K562 (cell line): ENCODE measurements around the gene FLAD1. TPM values are rescaled to one million over a fixed set of nuclear protein-coding genes. Genes with fewer than 3 reads are reported as not detected.

Experiments
- BDP1 ChIP-seq: IDR thresholded peaks from 3 replicates; pipeline ENCODE4 v1.6.1; 2011; ENCODE audit not compliant: insufficient read length, insufficient read depth
- CEBPG ChIP-seq, 3 experiments: fragments of 200-800 bp in 1 of 3; sonication (Bioruptor generic) in 1 of 3; sonication (generic) in 1 of 3; formaldehyde crosslinking in 1 of 3; IDR thresholded peaks in 2 of 3; conservative IDR thresholded peaks in 1 of 3; 2 replicates each; pipeline versions ENCODE4 v1.6.1 to v1.8.0; 2016 to 2022; ENCODE audit warnings: missing compliant biosample characterization in 2 of 3, missing genetic modification characterization in 2 of 3, mild to moderate bottlenecking in 1 of 3, missing genetic modification reagents in 1 of 3
- CREB1 ChIP-seq, 2 experiments: sonication (generic) in 1 of 2; formaldehyde crosslinking in 1 of 2; IDR thresholded peaks; 2 replicates each; pipeline versions ENCODE4 v1.6.1 to v1.8.0; 2012 to 2022; ENCODE audit warnings: inconsistent platforms in 1 of 2, mild to moderate bottlenecking in 1 of 2, missing genetic modification reagents in 1 of 2, moderate library complexity in 1 of 2
- EWSR1 ChIP-seq: fragments of 450-650 bp; IDR thresholded peaks from 2 replicates; pipeline ENCODE4 v1.6.1; 2018; ENCODE audit warnings: borderline replicate concordance, mild to moderate bottlenecking, low read depth, moderate library complexity; ENCODE audit not compliant: partially characterized antibody
- FOXJ3 ChIP-seq: sonication (generic); formaldehyde crosslinking; IDR thresholded peaks from 2 replicates; pipeline ENCODE4 v1.4.0; 2020; ENCODE audit warnings: mild to moderate bottlenecking, missing genetic modification reagents
- MAFF ChIP-seq: IDR thresholded peaks from 2 replicates; pipeline ENCODE4 v1.6.1; 2012; ENCODE audit warnings: low read length, improper control_type of control experiment
- MTA3 ChIP-seq: fragments of 450-650 bp; formaldehyde crosslinking; IDR thresholded peaks from 2 replicates; pipeline ENCODE4 v1.6.1; 2017; ENCODE audit warnings: mild to moderate bottlenecking, borderline replicate concordance
- PHB2 ChIP-seq: fragments of 450-650 bp; IDR thresholded peaks from 2 replicates; pipeline ENCODE4 v1.6.1; 2017; ENCODE audit warnings: low read depth
- RAD21 ChIP-seq, 2 experiments: fragments of 250-450 bp in 1 of 2; fragments of 450-650 bp in 1 of 2; sonication (Bioruptor Pico) in 1 of 2; formaldehyde crosslinking in 1 of 2; IDR thresholded peaks in 1 of 2; conservative IDR thresholded peaks in 1 of 2; 2 replicates each; pipeline versions ENCODE4 v1.4.0 to v1.8.0; 2020 to 2022; ENCODE audit warnings: mild to moderate bottlenecking in 2 of 2, moderate library complexity in 1 of 2
- RBM14 ChIP-seq: fragments of 200-400 bp; formaldehyde crosslinking; IDR thresholded peaks from 2 replicates; pipeline ENCODE4 v1.6.1; 2018; ENCODE audit warnings: low read depth, mild to moderate bottlenecking, low read length, moderate library complexity, borderline replicate concordance; ENCODE audit not compliant: insufficient read depth
- RUNX1 ChIP-seq: sonication (generic); IDR thresholded peaks from 2 replicates; pipeline ENCODE4 v1.6.1; 2016; ENCODE audit warnings: antibody characterized with exemption, low read depth
- SMAD4 ChIP-seq: fragments of 250-450 bp; sonication (Bioruptor Pico); conservative IDR thresholded peaks from 2 replicates; pipeline ENCODE4 v1.8.0; 2021; ENCODE audit warnings: inconsistent platforms, mild to moderate bottlenecking, moderate library complexity
- SMARCB1 ChIP-seq: IDR thresholded peaks from 2 replicates; pipeline ENCODE4 v1.6.1; 2011; ENCODE audit warnings: improper control_type of control experiment, low read depth; ENCODE audit not compliant: insufficient read length
- SMARCE1 ChIP-seq: fragments of 450-650 bp; IDR thresholded peaks from 2 replicates; pipeline ENCODE4 v1.7.1; 2016; ENCODE audit warnings: mild to moderate bottlenecking
- TGIF2 ChIP-seq: sonication (generic); formaldehyde crosslinking; IDR thresholded peaks from 2 replicates; pipeline ENCODE4 v1.8.1; 2022; ENCODE audit warnings: mild to moderate bottlenecking, missing genetic modification reagents, moderate library complexity
- ZFX ChIP-seq: sonication (generic); formaldehyde crosslinking; IDR thresholded peaks from 2 replicates; pipeline ENCODE4 v1.8.0; 2022; ENCODE audit warnings: mild to moderate bottlenecking, missing genetic modification reagents, moderate library complexity
- ZNF175 ChIP-seq: fragments of 200-800 bp; sonication (Bioruptor generic); IDR thresholded peaks from 2 replicates; pipeline ENCODE4 v1.6.1; 2016; ENCODE audit warnings: low read depth, mild to moderate bottlenecking, missing genetic modification characterization, missing compliant biosample characterization
- ZNF3 ChIP-seq: fragments of 250-450 bp; sonication (Bioruptor Pico); IDR thresholded peaks from 2 replicates; pipeline ENCODE4 v1.5.0; 2021; ENCODE audit warnings: mild to moderate bottlenecking, moderate library complexity
- ZNF445 ChIP-seq: fragments of 250-450 bp; sonication (Bioruptor Pico); IDR thresholded peaks from 2 replicates; pipeline ENCODE4 v1.4.0; 2020; ENCODE audit warnings: low read depth, mild to moderate bottlenecking, moderate library complexity
- ZNF778 ChIP-seq: fragments of 450-650 bp; formaldehyde crosslinking; IDR thresholded peaks from 2 replicates; pipeline ENCODE4 v1.4.0; 2020; ENCODE audit warnings: mild to moderate bottlenecking, moderate library complexity
- polyA plus RNA-seq, 8 experiments: library from polyadenylated mRNA; depleted of rRNA in 4 of 8; stranded (reverse) in 5 of 8; unstranded in 3 of 8; fragments of >200 nt; fragmentation: Nextera tagmentation in 2 of 8; fragmentation: Illumina TruSeq in 1 of 8; extraction: Ambion mirVana in 2 of 8; extraction: Trizol in 1 of 8; gene quantifications; 2 replicates each; pipeline versions ENCODE4 v1.2.1 to v1.2.3, GENCODE V29; 2011 to 2014; ENCODE audit warnings: inconsistent platforms in 1 of 8, missing spikeins in 1 of 8
- total RNA-seq, 7 experiments: library from RNA; depleted of rRNA in 6 of 7; stranded (reverse); fragments of >200 nt in 6 of 7; fragmentation: Illumina TruSeq in 2 of 7; extraction: Trizol in 2 of 7; gene quantifications; 2 replicates each; pipeline versions ENCODE4 v1.2.1 to v1.2.3, GENCODE V29; 2011 to 2021; ENCODE audit warnings: low replicate concordance in 1 of 7
- TF ChIP-seq, protein P1 (sequence below): fragments of 250-450 bp; sonication (Bioruptor Pico); IDR thresholded peaks from 2 replicates; pipeline ENCODE4 v1.8.0; 2021; ENCODE audit warnings: moderate library complexity, mild to moderate bottlenecking, inconsistent platforms
- TF ChIP-seq, protein P2 (sequence below): fragments of 450-650 bp; IDR thresholded peaks from 2 replicates; pipeline ENCODE4 v1.6.1; 2014; ENCODE audit warnings: low read depth, mild to moderate bottlenecking, moderate library complexity, borderline replicate concordance
- TF ChIP-seq, protein P3 (sequence below), 2 experiments: IDR thresholded peaks; 2 replicates each; pipeline ENCODE4 v1.6.1; 2011; ENCODE audit warnings: borderline replicate concordance in 1 of 2, control low read depth in 1 of 2, low read depth in 1 of 2, low read length in 1 of 2, mild to moderate bottlenecking in 1 of 2, mixed read lengths in 1 of 2, moderate library complexity in 1 of 2; ENCODE audit not compliant: insufficient read depth in 1 of 2, insufficient read length in 1 of 2, poor library complexity in 1 of 2, severe bottlenecking in 1 of 2; ENCODE audit errors: extremely low read depth in 1 of 2

The FLAD1 gene
- total and polyA plus RNA-seq, 9 of the 15 experiments (the other 6 are each of a cell fraction or from before 2014, with no cell fraction given): 24.9 to 85.8 (median 67.0) TPM

DNA sequence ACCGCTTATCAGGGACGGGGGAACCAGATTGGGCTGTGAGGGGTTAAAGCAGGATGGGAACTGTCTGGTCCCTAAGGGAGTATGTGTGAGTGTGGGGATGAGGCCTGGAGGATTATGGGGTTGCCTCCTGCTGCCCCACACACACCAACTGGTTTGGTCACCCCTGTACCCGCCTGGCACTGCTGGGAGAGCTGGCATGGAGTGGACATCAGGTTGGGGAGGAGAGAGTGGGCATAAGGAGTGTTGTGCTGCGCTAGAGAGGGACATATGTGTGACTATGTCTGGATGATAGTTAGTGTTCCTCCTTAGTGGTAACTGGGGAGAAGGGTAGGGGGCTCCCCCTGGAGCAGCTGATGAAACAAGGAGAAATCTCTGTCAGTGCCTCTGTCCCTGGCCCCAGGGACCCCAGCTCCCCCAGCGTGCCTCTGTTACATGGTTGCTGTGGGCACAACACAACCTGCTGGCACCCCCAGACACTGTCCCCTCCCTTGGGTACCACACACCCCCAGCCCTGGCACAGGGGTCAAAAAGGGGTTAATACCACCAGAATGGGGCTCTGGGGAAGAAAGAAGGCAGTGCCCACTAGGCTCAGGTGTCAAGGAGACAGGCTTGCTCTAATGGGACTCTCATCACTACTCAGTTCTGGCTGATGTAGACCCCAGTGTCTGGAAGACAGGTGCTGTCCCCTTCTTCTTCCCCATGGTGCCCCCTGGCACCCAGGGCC is 21.4 kb downstream of the FLAD1 start (continued):
- peak; percentile 85 for TF ChIP-seq CEBPG (CRISPR knock-in tag; IDR thresholded peaks at IDR 0.05)
- TF ChIP-seq CEBPG (tag; conservative IDR thresholded peaks at IDR 0.05 in 1 of 2, IDR thresholded peaks at IDR 0.05 in 1 of 2): no peak; a peak in 1 of 4 replicates
- no peak for TF ChIP-seq RBM14
- no peak for TF ChIP-seq TGIF2
- peak; percentile 54; the same call in 1 of the 2 replicates for TF ChIP-seq SMARCE1
- no peak for TF ChIP-seq MAFF
- TF ChIP-seq, protein P1, sequence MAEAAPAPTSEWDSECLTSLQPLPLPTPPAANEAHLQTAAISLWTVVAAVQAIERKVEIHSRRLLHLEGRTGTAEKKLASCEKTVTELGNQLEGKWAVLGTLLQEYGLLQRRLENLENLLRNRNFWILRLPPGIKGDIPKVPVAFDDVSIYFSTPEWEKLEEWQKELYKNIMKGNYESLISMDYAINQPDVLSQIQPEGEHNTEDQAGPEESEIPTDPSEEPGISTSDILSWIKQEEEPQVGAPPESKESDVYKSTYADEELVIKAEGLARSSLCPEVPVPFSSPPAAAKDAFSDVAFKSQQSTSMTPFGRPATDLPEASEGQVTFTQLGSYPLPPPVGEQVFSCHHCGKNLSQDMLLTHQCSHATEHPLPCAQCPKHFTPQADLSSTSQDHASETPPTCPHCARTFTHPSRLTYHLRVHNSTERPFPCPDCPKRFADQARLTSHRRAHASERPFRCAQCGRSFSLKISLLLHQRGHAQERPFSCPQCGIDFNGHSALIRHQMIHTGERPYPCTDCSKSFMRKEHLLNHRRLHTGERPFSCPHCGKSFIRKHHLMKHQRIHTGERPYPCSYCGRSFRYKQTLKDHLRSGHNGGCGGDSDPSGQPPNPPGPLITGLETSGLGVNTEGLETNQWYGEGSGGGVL: no peak
- no peak for TF ChIP-seq RUNX1
- no peak for TF ChIP-seq EWSR1
- TF ChIP-seq PHB2: no peak
- no peak for TF ChIP-seq CREB1 (IDR thresholded peaks at IDR 0.05)
- no peak for TF ChIP-seq CREB1 (CRISPR knock-in tag; IDR thresholded peaks at IDR 0.05)
- TF ChIP-seq, protein P2, sequence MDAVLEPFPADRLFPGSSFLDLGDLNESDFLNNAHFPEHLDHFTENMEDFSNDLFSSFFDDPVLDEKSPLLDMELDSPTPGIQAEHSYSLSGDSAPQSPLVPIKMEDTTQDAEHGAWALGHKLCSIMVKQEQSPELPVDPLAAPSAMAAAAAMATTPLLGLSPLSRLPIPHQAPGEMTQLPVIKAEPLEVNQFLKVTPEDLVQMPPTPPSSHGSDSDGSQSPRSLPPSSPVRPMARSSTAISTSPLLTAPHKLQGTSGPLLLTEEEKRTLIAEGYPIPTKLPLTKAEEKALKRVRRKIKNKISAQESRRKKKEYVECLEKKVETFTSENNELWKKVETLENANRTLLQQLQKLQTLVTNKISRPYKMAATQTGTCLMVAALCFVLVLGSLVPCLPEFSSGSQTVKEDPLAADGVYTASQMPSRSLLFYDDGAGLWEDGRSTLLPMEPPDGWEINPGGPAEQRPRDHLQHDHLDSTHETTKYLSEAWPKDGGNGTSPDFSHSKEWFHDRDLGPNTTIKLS: no peak
- TF ChIP-seq ZNF175 (CRISPR knock-in tag): peak; percentile 64; the same call in 1 of the 2 replicates
- TF ChIP-seq BDP1: no peak
- TF ChIP-seq ZNF445 (CRISPR knock-in tag): no peak
- TF ChIP-seq MTA3: 0 out of 2 replicates have a peak, but pooled peaks have one; percentile 46
- no peak for TF ChIP-seq ZNF778 (CRISPR knock-in tag)
- no peak for TF ChIP-seq FOXJ3 (CRISPR knock-in tag)
- TF ChIP-seq RAD21 (CRISPR knock-in tag; conservative IDR thresholded peaks at IDR 0.05 in 1 of 2, IDR thresholded peaks at IDR 0.05 in 1 of 2): no peak
- no peak for TF ChIP-seq ZFX (CRISPR knock-in tag)
- TF ChIP-seq ZNF3 (CRISPR knock-in tag): no peak
- TF ChIP-seq SMARCB1: no peak
- TF ChIP-seq SMAD4: peak; percentile 64; the same call in 1 of the 2 replicates
- TF ChIP-seq, protein P3, sequence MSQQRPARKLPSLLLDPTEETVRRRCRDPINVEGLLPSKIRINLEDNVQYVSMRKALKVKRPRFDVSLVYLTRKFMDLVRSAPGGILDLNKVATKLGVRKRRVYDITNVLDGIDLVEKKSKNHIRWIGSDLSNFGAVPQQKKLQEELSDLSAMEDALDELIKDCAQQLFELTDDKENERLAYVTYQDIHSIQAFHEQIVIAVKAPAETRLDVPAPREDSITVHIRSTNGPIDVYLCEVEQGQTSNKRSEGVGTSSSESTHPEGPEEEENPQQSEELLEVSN (IDR thresholded peaks at IDR 0.05; ENCODE audit: borderline replicate concordance in 1 of 2, extremely low read depth in 1 of 2, insufficient read depth in 1 of 2, insufficient read length in 1 of 2, low read depth in 1 of 2, low read length in 1 of 2, poor library complexity in 1 of 2, severe bottlenecking in 1 of 2): no peak
